ENCODE data around the gene NBPF3.
"Not testable (repeated sequence)": the region's sequence is repeated elsewhere in the genome, so short reads cannot be mapped to it uniquely, and the experiment has no call there.

- TF ChIP-seq ZNF274 (IDR thresholded peaks at IDR 0.05; ENCODE audit: low read depth, low read length); YY1 (IDR thresholded peaks at IDR 0.05; ENCODE audit: insufficient read depth, insufficient read length): not testable (repeated sequence)
These were observed 15.0 kb downstream of the NBPF3 start for GRCh38 chr1:21454904-21455303.
